GM19238 (cell line): ENCODE measurements around the gene EPRS1.
"Not testable (repeated sequence)": the region's sequence is repeated elsewhere in the genome, so short reads cannot be mapped to it uniquely, and the experiment has no call there.

Experiments used
- DNase-seq: peaks from one replicate; pipeline ENCODE4 v3.0.0; 2011; ENCODE audit warnings: low spot score; ENCODE audit not compliant: insufficient read length

EPRS1 gene

DNA sequence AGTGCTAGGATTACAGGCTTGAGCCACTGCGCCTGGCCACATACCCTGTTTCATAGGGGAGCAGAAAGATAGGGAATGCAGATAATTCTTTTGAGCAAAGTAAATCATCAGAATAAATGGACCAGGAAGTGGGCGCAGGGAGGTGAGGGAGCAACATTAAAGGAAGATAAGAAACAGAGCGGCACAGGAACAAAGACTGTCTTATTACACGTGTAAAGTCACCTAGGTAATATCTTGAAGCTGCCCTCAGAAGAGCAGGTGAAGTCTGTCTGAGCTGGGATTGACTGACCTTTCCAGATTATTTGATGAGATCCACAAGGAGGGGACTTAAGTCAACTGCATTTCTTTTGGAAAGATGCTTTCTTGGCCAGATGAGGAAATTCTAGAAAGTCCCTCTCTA is 7.7 kb downstream of the EPRS1 start:
- no peak for DNase-seq

DNA sequence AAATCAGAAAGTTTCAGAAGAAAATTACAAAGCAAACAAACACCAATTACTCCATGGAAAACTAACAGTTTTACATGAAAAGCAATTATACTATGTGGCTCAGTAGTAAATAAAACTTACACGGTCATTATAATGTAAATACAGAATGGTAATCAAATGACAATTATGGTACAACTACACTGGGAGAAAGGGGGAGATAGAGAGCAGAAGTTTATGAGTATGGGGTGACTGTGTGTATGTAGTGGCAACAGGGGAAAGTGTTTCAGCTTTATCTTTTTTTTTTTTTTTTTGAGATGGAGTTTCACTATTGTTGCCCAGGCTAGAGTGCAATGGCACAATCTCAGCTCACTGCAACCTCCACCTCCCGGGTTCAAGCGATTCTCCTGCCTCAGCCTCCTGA is 8.5 kb downstream of the EPRS1 start:
- not testable (repeated sequence) for DNase-seq

DNA sequence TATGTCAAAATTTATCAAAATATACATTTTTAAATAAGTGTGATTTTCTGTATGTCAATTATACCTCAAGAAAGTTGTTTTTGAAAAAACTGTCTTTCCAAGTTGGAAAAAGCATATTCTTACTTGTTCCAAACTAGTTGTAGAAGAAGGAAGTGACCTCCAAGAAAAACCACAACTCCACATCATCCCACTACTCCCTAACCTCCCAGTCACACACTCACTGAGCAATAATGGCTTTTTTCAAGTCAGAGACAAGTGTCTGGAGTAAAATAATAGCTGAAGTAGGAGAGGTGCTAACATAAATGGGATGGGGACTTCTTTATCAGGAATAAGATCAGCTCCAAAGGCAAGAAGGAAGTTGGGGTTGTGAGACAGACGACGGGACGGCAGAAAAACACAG is 13.4 kb downstream of the EPRS1 start:
- DNase-seq = no peak

DNA sequence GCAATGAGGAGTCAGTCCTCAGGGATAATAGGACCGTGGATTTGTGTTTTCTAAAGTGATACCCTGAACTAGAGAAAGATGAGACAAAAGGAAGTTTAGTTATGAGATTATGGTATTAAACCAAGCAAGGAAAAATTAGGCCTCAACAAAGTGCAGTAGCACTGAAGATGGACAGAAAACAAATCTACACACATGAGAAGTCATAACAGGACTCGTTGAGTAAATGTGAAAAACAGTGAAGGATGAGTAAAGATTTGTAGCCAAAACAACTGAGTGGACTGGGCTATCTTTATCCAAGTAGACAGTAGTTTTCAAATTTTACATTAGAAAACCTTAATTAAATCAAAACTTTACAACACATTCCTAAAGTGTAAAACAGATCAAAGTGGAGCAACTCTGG is 15.0 kb downstream of the EPRS1 start:
- no peak for DNase-seq

DNA sequence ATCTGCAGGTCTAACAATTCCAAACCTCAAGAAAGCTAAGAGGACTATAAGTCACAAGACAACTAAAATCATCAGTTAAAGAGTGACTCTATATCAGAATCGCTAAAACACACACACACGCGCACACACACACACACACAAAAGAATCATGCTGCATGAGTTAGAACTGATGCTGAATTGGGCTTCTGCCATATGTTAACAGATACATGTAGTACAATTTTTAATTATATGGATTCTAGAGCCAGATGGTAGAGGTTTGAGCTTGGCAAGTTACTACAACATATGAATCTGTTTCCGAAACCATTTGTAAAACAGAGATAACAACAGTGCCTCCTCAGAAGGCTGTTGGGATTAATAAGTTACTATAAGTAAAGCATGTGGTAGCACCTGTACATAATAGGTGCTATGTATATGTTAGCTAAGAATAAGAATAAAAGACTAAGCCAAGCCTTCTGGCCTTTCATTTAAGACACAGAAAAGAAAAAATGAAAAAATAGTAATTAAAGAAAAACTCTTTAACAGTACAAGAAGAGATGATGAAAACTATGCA is 17.9 kb downstream of the EPRS1 start:
- DNase-seq = no peak

DNA sequence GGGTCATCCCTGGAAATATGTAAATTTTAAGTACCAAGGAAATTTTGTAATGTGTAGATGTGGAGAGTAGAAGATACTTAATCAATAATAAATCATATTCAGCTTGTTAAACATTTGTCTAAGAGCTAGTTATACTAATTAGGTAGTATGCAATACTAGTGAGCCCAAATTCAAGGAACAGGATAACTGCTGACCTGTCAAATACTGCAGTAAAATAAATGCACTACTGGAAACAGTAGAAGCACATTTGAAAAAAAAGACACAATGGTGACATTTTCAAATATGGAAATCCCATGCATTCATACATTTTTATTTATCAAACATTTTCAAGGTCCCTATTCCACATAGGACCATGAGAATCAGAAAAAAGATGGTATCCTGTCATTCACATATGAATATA is 27.2 kb downstream of the EPRS1 start:
- no peak for DNase-seq

DNA sequence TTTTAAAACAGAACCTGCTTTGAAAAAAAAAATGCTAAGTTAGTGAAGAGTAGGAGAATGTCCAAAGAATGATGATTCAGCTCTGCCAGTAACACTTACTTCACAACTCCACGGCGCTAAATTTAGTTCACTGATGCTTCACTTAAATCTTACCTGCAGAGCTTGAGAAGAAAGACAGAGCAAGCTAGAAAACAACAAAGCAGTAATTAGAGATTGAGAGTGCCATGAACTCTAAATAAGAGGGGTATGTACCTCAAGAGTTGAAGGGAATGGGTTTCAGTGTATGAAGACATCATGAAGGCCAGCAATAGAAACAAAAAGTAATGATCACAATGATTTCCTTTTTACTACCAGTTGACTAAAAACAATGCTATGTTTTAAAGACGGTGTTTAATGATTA is 32.8 kb downstream of the EPRS1 start:
- no peak for DNase-seq

DNA sequence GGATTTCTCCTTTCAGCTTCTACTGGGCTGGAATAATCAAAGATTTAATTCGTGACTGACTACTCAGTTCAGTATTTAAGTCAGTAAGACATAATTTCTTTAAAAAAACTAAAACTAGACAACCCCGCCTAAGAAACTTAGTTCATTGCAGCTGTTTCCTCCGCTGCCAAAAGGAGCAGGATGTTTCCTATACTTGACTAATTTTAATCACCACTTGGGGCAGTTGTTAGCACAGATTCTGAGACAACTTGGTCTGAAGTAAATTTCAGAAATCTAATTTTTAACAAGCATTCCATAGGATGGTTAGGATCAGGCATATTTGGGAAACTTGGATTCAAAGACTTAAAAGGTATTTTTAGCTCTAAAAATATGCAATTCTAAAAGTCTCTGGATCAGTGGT is 34.0 kb downstream of the EPRS1 start:
- DNase-seq = no peak

DNA sequence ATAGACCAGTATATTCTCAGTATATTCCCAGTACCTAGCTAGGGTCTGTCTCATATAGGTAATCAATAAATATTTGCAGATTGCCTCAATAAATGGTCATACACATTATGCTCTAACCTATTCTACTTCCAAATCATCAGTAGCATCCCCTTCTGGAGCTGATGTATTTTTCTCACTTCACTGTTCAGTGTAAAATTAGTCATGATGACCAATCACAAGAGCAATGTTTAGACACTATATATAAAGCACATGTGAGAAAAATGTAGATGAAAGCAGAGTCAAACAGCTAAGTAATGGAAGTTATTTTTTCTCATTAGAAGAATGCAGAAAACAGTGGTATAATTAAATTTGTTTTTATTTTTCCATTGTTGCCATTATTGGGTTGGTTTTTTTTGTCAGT is 34.7 kb downstream of the EPRS1 start:
- DNase-seq = no peak

DNA sequence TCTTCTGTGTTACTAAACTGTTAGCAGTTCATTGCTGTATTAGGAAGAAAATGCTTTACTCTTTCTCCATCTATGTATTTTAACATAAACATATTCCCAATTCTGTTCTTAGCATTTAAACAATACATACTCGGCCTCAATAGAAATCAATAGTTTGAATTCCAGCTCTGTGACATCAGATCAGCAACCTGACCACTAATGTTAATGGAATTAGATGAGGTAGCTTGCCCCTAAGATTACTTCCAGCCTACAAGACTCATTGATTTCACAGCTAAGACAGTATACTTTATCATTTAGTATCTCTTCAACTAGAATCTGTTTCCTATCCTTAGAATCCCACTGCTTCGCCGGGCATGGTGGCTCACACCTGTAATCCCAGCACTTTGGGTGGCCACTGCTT is 38.9 kb downstream of the EPRS1 start:
- no peak for DNase-seq

DNA sequence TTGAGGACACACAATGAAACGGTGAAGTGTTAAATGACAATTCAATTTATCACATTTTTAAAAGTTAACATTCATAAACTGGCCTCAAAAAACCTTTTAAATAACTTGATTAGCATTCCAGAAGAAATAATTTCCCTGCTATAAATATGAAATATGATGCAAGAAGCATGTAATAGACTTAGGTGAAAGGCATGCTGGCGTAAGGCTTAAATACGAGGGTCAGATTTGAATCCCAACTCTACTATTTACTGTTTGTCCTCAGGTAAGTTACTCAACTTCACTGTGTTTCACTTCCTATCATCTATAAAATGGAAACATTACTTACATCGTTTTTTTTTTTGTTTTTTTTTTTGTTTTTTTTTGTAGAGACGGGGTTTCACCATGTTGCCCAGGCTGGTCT is 40.8 kb downstream of the EPRS1 start:
- DNase-seq = no peak

DNA sequence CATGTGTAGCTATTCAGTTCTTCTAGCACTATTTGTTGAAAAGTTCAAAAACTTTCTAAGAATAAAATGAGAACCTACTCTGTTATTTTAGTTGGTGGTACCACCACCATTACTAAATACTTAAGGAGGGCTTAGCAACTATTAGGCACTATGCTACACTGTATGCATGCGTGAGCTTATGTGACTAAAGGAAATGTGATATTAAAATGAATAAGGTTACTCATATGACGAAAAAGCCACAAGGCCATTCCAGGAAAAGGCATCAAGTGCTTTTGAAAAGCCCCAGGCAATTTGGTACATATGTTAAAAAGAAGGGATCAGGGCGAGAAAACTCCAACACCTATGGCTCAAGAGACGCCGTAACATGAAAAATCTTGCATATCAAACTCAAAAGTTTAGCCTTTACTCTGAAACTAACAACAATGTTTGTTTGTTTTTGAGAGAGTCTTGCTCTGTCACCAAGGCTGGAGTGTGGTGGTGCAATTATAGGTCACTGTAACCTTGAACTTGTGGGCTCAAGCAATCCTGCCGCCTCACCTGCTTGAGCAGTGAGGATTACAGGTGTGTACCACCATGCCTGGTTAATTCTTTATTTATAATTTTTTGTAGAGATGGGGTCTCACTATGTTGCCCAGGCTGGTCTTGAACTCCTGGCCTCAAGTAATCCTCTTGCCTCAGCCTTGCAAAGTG is 42.5 kb downstream of the EPRS1 start:
- no peak for DNase-seq

DNA sequence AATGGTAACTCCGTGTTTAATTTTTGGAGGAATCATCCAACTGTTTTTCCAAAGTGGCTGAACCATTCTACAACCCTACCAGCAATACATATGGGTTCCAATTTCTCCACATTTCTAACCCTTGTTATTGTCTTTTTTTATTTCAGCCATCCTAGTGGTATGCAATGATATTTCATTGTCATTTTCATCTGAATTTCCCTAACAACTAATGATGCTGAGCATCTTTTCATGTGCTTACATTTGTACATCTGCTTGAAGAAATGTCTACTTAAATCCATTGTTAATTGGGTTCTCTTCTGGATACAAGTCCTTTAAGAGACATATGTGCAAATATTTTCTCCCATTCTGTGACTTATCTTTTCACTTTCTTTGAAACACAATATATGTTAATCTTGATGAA is 43.3 kb downstream of the EPRS1 start:
- DNase-seq = no peak

DNA sequence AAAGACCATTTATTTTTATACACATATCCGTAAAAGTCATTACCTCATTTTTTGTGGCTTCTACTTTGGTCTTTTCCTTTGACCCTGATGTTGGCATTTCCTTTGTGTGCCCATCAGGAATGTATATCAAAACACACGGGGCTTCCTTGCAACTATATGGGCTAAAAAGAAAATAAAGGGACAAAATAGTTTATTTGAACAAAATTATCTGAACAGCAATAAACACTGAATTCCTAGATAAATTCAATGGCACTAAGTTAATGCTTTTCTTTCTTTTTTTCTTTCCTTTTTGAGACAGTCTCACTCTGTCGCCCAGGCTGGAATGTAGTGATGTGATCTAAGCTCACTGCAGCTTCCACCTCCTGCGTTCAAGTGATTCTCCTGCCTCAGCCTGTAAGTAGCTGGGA is 45.2 kb downstream of the EPRS1 start:
- no peak for DNase-seq

DNA sequence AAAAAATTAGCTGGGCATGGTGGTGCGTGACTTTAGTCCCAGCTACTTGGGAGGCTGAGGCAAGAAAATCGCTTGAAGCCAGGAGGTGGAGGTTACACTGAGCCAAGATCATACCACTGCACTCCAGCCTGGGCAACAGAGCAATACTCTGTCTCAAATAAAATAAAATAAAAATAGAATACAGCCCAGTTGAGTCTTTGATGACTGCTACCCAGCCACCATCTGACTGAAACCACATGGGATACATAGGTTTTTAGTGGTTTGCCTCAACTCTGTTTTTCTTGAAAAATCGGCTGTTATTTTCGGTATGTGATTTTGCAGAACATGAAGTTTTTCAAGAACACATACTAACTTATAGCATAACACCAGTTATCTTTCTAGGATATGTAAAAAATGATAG is 46.5 kb downstream of the EPRS1 start:
- DNase-seq = no peak
